Lower lobe of right lung (tissue), 2 donors: Measurements from ENCODE around the gene RBM15. TPM values are rescaled to one million over a fixed set of nuclear protein-coding genes. Genes with fewer than 3 reads are reported as not detected.
A peak's percentile ranks its signal among the peaks of the same experiment; 100 is the strongest.

Source experiments
- ATAC-seq, 2 donors: fragments of 200-7000 bp; cut with Tn5 transposase; one replicate each; pipeline ENCODE4 v1.9.1; 2020 to 2022; ENCODE audit warnings: mild to moderate bottlenecking in 2 of 2, moderate library complexity in 2 of 2
- DNase-seq: peaks from one replicate; pipeline ENCODE4 v3.0.0-alpha.2; 2020
- H3K27ac ChIP-seq: fragments of 200-600 bp; one replicate; pipeline ENCODE4 v1.8.0; 2022
- H3K27me3 ChIP-seq: fragments of 200-600 bp; one replicate; pipeline ENCODE4 v1.8.0; 2022; ENCODE audit warnings: low read depth
- H3K36me3 ChIP-seq: fragments of 200-600 bp; one replicate; pipeline ENCODE4 v1.8.0; 2022; ENCODE audit warnings: mild to moderate bottlenecking
- H3K4me1 ChIP-seq: fragments of 200-600 bp; one replicate; pipeline ENCODE4 v1.8.0; 2022
- H3K4me3 ChIP-seq: fragments of 200-600 bp; one replicate; pipeline ENCODE4 v1.8.0; 2022; ENCODE audit warnings: mild to moderate bottlenecking
- H3K9me3 ChIP-seq: fragments of 200-600 bp; one replicate; pipeline ENCODE4 v1.8.0; 2022
- CTCF ChIP-seq: fragments of 200-600 bp; IDR thresholded peaks from one replicate; pipeline ENCODE4 v1.8.0; 2022; ENCODE audit warnings: antibody characterized with exemption, mild to moderate bottlenecking
- intact Hi-C: fragments of 100-400 bp; cut with DNase I; formaldehyde crosslinking; loops from one replicate; pipeline ENCODE4 v1.11.0; 2022
- total RNA-seq: library from RNA; stranded (reverse); fragmentation: NEBNext Ultra II Directional; extraction: Animal tissue kit (Norgen Biotek cat#: 25700); gene quantifications from one replicate; pipeline ENCODE4 v1.2.1, GENCODE V29; 2021
- donor health status: DM: no; HTN: yes; CAD: no; lungs with severe emphysema.

Gene RBM15
- total RNA-seq, 1 donor from 2014 or later: 23.3 TPM

- TF ChIP-seq CTCF: no peak
- Histone ChIP-seq H3K4me3 (peak overlapping the region; percentile 84), H3K27ac (peak overlapping the region; percentile 94), H3K9me3 (no peaks in the 10 kb centered on the region), H3K27me3 (no peaks in the 10 kb centered on the region), H3K4me1 (peaks cover 60% of the 10 kb centered on the region), H3K36me3 (peaks cover 46% of the 10 kb centered on the region)
- intact Hi-C loops: no loop called here
- ATAC-seq (no peak), DNase-seq (no peak)
These were observed 961 bp downstream of the RBM15 start for GRCh38 chr1:110340207-110340468.

GRCh38 chr1:110341146-110341871 is 2.1 kb downstream of the RBM15 start:
- peaks cover 50% of the 10 kb centered on the region for H3K36me3 ChIP-seq
- intact Hi-C loops: no loop called here
- peaks cover 72% of the 10 kb centered on the region for H3K4me1 ChIP-seq
- no peak overlapping the region for H3K27ac ChIP-seq
- TF ChIP-seq CTCF: no peak
- no peaks in the 10 kb centered on the region for H3K9me3 ChIP-seq
- H3K27me3 ChIP-seq: no peaks in the 10 kb centered on the region
- peak overlapping the region; percentile 84 for H3K4me3 ChIP-seq
- DNase-seq: peak; percentile 40
- ATAC-seq: no peak

GRCh38 chr1:110341872-110342331 is 2.7 kb downstream of the RBM15 start:
- TF ChIP-seq CTCF: no peak
- intact Hi-C loops: no loop called here
- ATAC-seq (no peak), DNase-seq (no peak)
- Histone ChIP-seq H3K4me1 (peaks cover 74% of the 10 kb centered on the region), H3K9me3 (no peaks in the 10 kb centered on the region), H3K4me3 (peak overlapping the region; percentile 10), H3K27me3 (no peaks in the 10 kb centered on the region), H3K36me3 (peaks cover 56% of the 10 kb centered on the region), H3K27ac (no peak overlapping the region)

GRCh38 chr1:110343249-110343648 is 4.1 kb downstream of the RBM15 start:
- Histone ChIP-seq H3K27ac (no peak overlapping the region), H3K9me3 (no peaks in the 10 kb centered on the region), H3K27me3 (no peaks in the 10 kb centered on the region), H3K36me3 (peaks cover 65% of the 10 kb centered on the region), H3K4me3 (no peak overlapping the region), H3K4me1 (peaks cover 75% of the 10 kb centered on the region)
- TF ChIP-seq CTCF: no peak
- DNase-seq (no peak), ATAC-seq (no peak)
- intact Hi-C loops: no loop called here

GRCh38 chr1:110344152-110344551 is 5.0 kb downstream of the RBM15 start:
- no peak overlapping the region for H3K4me3 ChIP-seq
- H3K27me3 ChIP-seq: no peaks in the 10 kb centered on the region
- DNase-seq (no peak), ATAC-seq (no peak)
- H3K27ac ChIP-seq: no peak overlapping the region
- H3K4me1 ChIP-seq: peaks cover 85% of the 10 kb centered on the region
- no peaks in the 10 kb centered on the region for H3K9me3 ChIP-seq
- peaks cover 65% of the 10 kb centered on the region for H3K36me3 ChIP-seq
- intact Hi-C loops: no loop called here
- TF ChIP-seq CTCF: no peak
